ENCODE data around the gene DPH2.

DNA sequence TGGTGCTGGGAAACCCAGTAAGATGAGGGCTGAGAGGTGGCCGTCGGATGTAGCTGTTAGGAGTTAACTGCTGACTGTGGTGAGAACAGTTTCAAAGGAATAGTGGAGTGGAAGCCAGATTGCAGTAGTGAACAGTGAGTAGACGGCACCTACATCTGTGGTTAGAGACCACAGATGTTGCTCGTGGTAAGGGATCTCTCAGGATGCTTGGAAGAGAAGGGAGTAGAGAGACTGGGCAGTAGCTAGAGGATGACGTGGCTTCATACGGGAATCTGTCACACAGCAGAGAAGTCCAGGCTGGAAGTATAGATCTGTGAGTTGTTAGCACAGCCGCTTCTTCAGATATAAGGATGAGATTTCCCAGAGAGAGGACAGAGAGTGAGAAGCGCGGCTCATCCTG lies 44.0 kb upstream of the DPH2 start:
- TF ChIP-seq EP300 (conservative IDR thresholded peaks at IDR 0.05; ENCODE audit: poor library complexity, severe bottlenecking) = no peak
- TF ChIP-seq, protein P1, sequence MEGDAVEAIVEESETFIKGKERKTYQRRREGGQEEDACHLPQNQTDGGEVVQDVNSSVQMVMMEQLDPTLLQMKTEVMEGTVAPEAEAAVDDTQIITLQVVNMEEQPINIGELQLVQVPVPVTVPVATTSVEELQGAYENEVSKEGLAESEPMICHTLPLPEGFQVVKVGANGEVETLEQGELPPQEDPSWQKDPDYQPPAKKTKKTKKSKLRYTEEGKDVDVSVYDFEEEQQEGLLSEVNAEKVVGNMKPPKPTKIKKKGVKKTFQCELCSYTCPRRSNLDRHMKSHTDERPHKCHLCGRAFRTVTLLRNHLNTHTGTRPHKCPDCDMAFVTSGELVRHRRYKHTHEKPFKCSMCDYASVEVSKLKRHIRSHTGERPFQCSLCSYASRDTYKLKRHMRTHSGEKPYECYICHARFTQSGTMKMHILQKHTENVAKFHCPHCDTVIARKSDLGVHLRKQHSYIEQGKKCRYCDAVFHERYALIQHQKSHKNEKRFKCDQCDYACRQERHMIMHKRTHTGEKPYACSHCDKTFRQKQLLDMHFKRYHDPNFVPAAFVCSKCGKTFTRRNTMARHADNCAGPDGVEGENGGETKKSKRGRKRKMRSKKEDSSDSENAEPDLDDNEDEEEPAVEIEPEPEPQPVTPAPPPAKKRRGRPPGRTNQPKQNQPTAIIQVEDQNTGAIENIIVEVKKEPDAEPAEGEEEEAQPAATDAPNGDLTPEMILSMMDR (IDR thresholded peaks at IDR 0.05; ENCODE audit: poor library complexity, severe bottlenecking) = no peak
- TF ChIP-seq, protein P2, sequence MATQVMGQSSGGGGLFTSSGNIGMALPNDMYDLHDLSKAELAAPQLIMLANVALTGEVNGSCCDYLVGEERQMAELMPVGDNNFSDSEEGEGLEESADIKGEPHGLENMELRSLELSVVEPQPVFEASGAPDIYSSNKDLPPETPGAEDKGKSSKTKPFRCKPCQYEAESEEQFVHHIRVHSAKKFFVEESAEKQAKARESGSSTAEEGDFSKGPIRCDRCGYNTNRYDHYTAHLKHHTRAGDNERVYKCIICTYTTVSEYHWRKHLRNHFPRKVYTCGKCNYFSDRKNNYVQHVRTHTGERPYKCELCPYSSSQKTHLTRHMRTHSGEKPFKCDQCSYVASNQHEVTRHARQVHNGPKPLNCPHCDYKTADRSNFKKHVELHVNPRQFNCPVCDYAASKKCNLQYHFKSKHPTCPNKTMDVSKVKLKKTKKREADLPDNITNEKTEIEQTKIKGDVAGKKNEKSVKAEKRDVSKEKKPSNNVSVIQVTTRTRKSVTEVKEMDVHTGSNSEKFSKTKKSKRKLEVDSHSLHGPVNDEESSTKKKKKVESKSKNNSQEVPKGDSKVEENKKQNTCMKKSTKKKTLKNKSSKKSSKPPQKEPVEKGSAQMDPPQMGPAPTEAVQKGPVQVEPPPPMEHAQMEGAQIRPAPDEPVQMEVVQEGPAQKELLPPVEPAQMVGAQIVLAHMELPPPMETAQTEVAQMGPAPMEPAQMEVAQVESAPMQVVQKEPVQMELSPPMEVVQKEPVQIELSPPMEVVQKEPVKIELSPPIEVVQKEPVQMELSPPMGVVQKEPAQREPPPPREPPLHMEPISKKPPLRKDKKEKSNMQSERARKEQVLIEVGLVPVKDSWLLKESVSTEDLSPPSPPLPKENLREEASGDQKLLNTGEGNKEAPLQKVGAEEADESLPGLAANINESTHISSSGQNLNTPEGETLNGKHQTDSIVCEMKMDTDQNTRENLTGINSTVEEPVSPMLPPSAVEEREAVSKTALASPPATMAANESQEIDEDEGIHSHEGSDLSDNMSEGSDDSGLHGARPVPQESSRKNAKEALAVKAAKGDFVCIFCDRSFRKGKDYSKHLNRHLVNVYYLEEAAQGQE (IDR thresholded peaks at IDR 0.05; ENCODE audit: borderline replicate concordance) = no peak
- TF ChIP-seq MXI1 (conservative IDR thresholded peaks at IDR 0.05; ENCODE audit: poor library complexity, severe bottlenecking) = no peak
- no peak for TF ChIP-seq EZH2 (IDR thresholded peaks at IDR 0.05; ENCODE audit: borderline replicate concordance, insufficient read depth, low read length, poor library complexity, severe bottlenecking)
- TF ChIP-seq RAD21 (conservative IDR thresholded peaks at IDR 0.05) = no peak
